Memory B cell (primary cell): ENCODE measurements around the gene COMTD1.
"Not testable (repeated sequence)": the region's sequence is repeated elsewhere in the genome, so short reads cannot be mapped to it uniquely, and the experiment has no call there.

Experiments used
- ATAC-seq: fragments of 150-1000 bp; cut with Tn5 transposase; 2 replicates; pipeline ENCODE4 v1.10.0; 2021; ENCODE audit warnings: low read depth, mild to moderate bottlenecking, moderate library complexity
- DNase-seq, 2 donors: peaks; one replicate each; pipeline ENCODE4 v3.0.0; 2022; ENCODE audit warnings: low spot score in 2 of 2
- H3K27ac Mint-ChIP-seq: one replicate; pipeline ENCODE4 v1.8.0; 2022; ENCODE audit warnings: mild to moderate bottlenecking, moderate library complexity, mixed read lengths
- H3K27me3 Mint-ChIP-seq: one replicate; pipeline ENCODE4 v1.8.0; 2022; ENCODE audit warnings: mixed read lengths
- H3K36me3 Mint-ChIP-seq: one replicate; pipeline ENCODE4 v1.8.0; 2022; ENCODE audit warnings: mild to moderate bottlenecking, mixed read lengths
- H3K4me1 Mint-ChIP-seq: one replicate; pipeline ENCODE4 v1.8.0; 2022; ENCODE audit warnings: mixed read lengths
- H3K4me3 Mint-ChIP-seq: one replicate; pipeline ENCODE4 v1.8.0; 2022; ENCODE audit warnings: mild to moderate bottlenecking, moderate library complexity, mixed read lengths
- H3K9me3 Mint-ChIP-seq: one replicate; pipeline ENCODE4 v1.8.0; 2022; ENCODE audit warnings: mixed read lengths

The COMTD1 gene

GRCh38 chr10:75202321-75203045 is 33.3 kb downstream of the COMTD1 start:
- H3K27me3 Mint-ChIP-seq, result no peaks in the 10 kb centered on the region
- H3K36me3 Mint-ChIP-seq, result peaks cover 5% of the 10 kb centered on the region
- DNase-seq (no peak), ATAC-seq (no peak)
- H3K4me3 Mint-ChIP-seq, result no peak overlapping the region
- H3K4me1 Mint-ChIP-seq, result no peaks in the 10 kb centered on the region
- no peak overlapping the region for H3K27ac Mint-ChIP-seq
- no peaks in the 10 kb centered on the region for H3K9me3 Mint-ChIP-seq

GRCh38 chr10:75201793-75202307 is 33.9 kb downstream of the COMTD1 start:
- H3K36me3 Mint-ChIP-seq, result peaks cover 5% of the 10 kb centered on the region
- ATAC-seq (no peak), DNase-seq (no peak)
- H3K4me1 Mint-ChIP-seq, result no peaks in the 10 kb centered on the region
- no peaks in the 10 kb centered on the region for H3K9me3 Mint-ChIP-seq
- no peak overlapping the region for H3K4me3 Mint-ChIP-seq
- no peak overlapping the region for H3K27ac Mint-ChIP-seq
- H3K27me3 Mint-ChIP-seq, result no peaks in the 10 kb centered on the region

- H3K27me3 Mint-ChIP-seq, H3K9me3 Mint-ChIP-seq, H3K36me3 Mint-ChIP-seq, H3K27ac Mint-ChIP-seq, H3K4me1 Mint-ChIP-seq, H3K4me3 Mint-ChIP-seq, DNase-seq, ATAC-seq: not testable (repeated sequence)
Measured at GRCh38 chr10:75199949-75200348, 35.8 kb downstream of the COMTD1 start.

- no peak overlapping the region for H3K27ac Mint-ChIP-seq
Measured at GRCh38 chr10:75197906-75198305, 37.9 kb downstream of the COMTD1 start.

GRCh38 chr10:75197066-75197465 is 38.7 kb downstream of the COMTD1 start:
- H3K27me3 Mint-ChIP-seq, result no peaks in the 10 kb centered on the region
- ATAC-seq, result no peak
- H3K4me1 Mint-ChIP-seq, result no peaks in the 10 kb centered on the region
- no peak overlapping the region for H3K27ac Mint-ChIP-seq
- H3K36me3 Mint-ChIP-seq, result peaks cover 12% of the 10 kb centered on the region
- H3K9me3 Mint-ChIP-seq, result no peaks in the 10 kb centered on the region
- H3K4me3 Mint-ChIP-seq, result no peak overlapping the region
- no peak for DNase-seq

More at GRCh38 chr10:75197906-75198305, 37.9 kb downstream of the COMTD1 start:
- Mint-ChIP-seq H3K4me3 (no peak overlapping the region), H3K4me1 (no peaks in the 10 kb centered on the region), H3K36me3 (peaks cover 12% of the 10 kb centered on the region), H3K27me3 (no peaks in the 10 kb centered on the region), H3K9me3 (no peaks in the 10 kb centered on the region)
- DNase-seq (no peak), ATAC-seq (no peak)

GRCh38 chr10:75195035-75195763 is 40.6 kb downstream of the COMTD1 start:
- H3K9me3 Mint-ChIP-seq, result no peaks in the 10 kb centered on the region
- H3K36me3 Mint-ChIP-seq, result peaks cover 12% of the 10 kb centered on the region
- H3K4me3 Mint-ChIP-seq, result no peak overlapping the region
- H3K27ac Mint-ChIP-seq, result no peak overlapping the region
- ATAC-seq (no peak), DNase-seq (no peak)
- no peaks in the 10 kb centered on the region for H3K27me3 Mint-ChIP-seq
- no peaks in the 10 kb centered on the region for H3K4me1 Mint-ChIP-seq

- not testable (repeated sequence) for H3K4me1 Mint-ChIP-seq, H3K9me3 Mint-ChIP-seq
Measured at GRCh38 chr10:75194625-75195024, 41.1 kb downstream of the COMTD1 start.

GRCh38 chr10:75191821-75192568 is 43.8 kb downstream of the COMTD1 start:
- DNase-seq, result no peak
- Mint-ChIP-seq H3K27ac (no peak overlapping the region), H3K4me3 (no peak overlapping the region), H3K27me3 (no peaks in the 10 kb centered on the region), H3K9me3 (no peaks in the 10 kb centered on the region), H3K36me3 (peaks cover 12% of the 10 kb centered on the region), H3K4me1 (peaks cover 2% of the 10 kb centered on the region)
- ATAC-seq, result no peak

More at GRCh38 chr10:75194625-75195024, 41.1 kb downstream of the COMTD1 start:
- ATAC-seq, H3K4me3 Mint-ChIP-seq, H3K27me3 Mint-ChIP-seq, H3K27ac Mint-ChIP-seq, DNase-seq: not testable (repeated sequence)
- peaks cover 12% of the 10 kb centered on the region for H3K36me3 Mint-ChIP-seq

GRCh38 chr10:75189266-75190096 is 46.3 kb downstream of the COMTD1 start:
- peaks cover 7% of the 10 kb centered on the region for H3K36me3 Mint-ChIP-seq
- DNase-seq (no peak), ATAC-seq (no peak)
- H3K4me1 Mint-ChIP-seq, result peaks cover 2% of the 10 kb centered on the region
- no peaks in the 10 kb centered on the region for H3K27me3 Mint-ChIP-seq
- H3K9me3 Mint-ChIP-seq, result no peaks in the 10 kb centered on the region
- H3K4me3 Mint-ChIP-seq, result no peak overlapping the region
- no peak overlapping the region for H3K27ac Mint-ChIP-seq

GRCh38 chr10:75188522-75188921 is 47.2 kb downstream of the COMTD1 start:
- H3K27ac Mint-ChIP-seq, result not testable (repeated sequence)

GRCh38 chr10:75187961-75188426 is 47.8 kb downstream of the COMTD1 start:
- H3K9me3 Mint-ChIP-seq, result no peaks in the 10 kb centered on the region
- H3K4me1 Mint-ChIP-seq, result peaks cover 2% of the 10 kb centered on the region
- H3K36me3 Mint-ChIP-seq, result peaks cover 4% of the 10 kb centered on the region
- DNase-seq (peak; percentile 52 to 55), ATAC-seq (peak; percentile 97)
- H3K4me3 Mint-ChIP-seq, result no peak overlapping the region
- H3K27ac Mint-ChIP-seq, result no peak overlapping the region
- H3K27me3 Mint-ChIP-seq, result no peaks in the 10 kb centered on the region

More at GRCh38 chr10:75188522-75188921, 47.2 kb downstream of the COMTD1 start:
- DNase-seq, H3K27me3 Mint-ChIP-seq, H3K9me3 Mint-ChIP-seq, H3K4me3 Mint-ChIP-seq, H3K4me1 Mint-ChIP-seq, ATAC-seq, H3K36me3 Mint-ChIP-seq: not testable (repeated sequence)

- Mint-ChIP-seq H3K27ac (no peak overlapping the region), H3K4me3 (no peak overlapping the region), H3K27me3 (no peaks in the 10 kb centered on the region), H3K4me1 (peaks cover 2% of the 10 kb centered on the region), H3K9me3 (no peaks in the 10 kb centered on the region), H3K36me3 (peaks cover 1% of the 10 kb centered on the region)
- ATAC-seq (no peak), DNase-seq (no peak)
Measured at GRCh38 chr10:75186310-75186709, 49.4 kb downstream of the COMTD1 start.
